NCI-H2171 treated with DMSO at 0.1 percent for 48 hours (cell line): ENCODE results near the gene SPRY4.
"Not testable (repeated sequence)": the region's sequence is repeated elsewhere in the genome, so short reads cannot be mapped to it uniquely, and the experiment has no call there.

Experiments
- DNase-seq: peaks from one replicate; lab custom pipeline; 2025; lab: John Stamatoyannopoulos, UW

Gene SPRY4, protein sequence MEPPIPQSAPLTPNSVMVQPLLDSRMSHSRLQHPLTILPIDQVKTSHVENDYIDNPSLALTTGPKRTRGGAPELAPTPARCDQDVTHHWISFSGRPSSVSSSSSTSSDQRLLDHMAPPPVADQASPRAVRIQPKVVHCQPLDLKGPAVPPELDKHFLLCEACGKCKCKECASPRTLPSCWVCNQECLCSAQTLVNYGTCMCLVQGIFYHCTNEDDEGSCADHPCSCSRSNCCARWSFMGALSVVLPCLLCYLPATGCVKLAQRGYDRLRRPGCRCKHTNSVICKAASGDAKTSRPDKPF

DNA sequence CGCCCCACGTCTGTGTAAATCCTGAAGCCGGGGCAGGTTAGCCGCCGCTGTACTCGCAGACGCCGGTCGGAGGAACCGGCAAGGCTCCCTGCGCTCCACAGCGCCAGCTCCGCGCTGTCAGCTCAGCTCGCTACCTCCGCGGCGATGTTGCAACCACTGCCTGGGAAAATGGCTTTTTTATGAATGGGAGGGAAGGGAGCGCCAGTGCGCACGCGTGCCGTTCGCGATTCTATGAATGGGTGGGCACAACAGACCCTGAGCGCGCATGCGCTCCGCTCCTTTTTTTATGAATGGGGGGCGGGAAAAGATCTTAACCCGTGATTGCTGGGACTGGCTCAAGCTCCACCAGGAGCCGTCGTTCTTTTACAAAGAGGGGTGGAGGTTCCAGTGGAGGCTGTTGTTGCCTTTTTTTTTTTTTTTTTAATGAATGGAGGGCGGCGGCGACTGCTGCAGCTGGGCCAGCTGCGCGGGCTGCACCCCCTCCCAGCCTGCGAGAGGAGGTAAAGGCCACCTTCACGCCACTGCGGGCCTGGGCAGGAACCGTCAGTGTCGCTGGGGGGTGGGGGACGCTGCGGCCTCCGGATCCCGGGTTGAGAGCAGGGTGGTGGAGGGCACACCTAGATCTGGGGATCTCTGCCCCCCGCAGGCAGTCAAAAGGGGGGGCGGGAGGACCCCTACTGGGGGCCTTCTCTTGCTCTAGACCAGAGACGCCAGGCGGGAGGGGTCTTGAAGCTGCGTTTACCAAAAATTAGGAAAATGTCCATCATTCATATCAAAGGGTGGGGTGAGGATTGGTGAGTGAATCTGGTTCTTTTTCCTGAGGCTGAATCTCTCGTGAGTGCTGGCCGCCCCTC, at the start of gene SPRY4:
Gene SPRY4, minus strand, starts transcription at position 151 of the 854 bp plus-strand sequence. CDS start 9,913 bp downstream, outside the sequence.
- DNase-seq = peak; percentile 93

GRCh38 chr5:142368529-142368928, 43.7 kb upstream of the SPRY4 start:
- no peak for DNase-seq

DNA sequence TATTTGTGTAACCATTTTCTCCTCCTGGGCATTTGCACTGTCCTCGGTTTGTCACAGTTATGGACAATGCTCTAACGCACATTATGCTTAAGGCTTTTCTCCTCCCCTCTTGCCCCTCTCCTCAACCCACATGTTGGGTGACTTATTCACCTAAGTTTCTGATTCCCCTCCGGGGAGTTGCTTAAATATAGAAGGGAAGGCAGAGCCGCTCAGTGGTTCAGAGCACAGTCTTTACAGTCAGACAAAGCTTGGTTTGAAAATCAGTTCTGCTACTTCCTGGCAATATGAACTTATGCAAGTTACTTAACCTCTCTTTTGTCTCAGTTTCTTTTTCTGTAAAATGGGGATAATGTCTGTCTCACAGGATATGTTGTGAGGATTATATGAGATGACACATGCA, 41.2 kb upstream of the SPRY4 start:
- DNase-seq = no peak

- DNase-seq = peak; percentile 51
Measured at GRCh38 chr5:142364251-142365145, 39.7 kb upstream of the SPRY4 start.

DNA sequence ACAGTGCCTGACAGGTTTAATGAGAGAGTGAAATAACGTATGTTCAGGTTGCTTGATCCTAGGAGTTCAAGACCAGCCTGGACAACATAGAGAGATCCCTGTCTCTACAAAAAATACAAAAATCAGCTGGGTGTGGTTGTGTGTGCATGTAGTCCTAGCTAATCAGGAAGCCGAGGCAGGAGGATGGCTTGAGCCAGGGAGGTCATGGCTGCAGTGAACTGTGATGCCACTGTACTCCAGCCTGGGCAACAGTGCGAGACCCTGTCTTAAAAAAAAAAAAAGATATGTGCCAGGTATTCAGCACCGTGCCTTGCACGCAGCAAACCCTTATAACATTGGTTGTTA, 38.8 kb upstream of the SPRY4 start:
- no peak for DNase-seq

DNA sequence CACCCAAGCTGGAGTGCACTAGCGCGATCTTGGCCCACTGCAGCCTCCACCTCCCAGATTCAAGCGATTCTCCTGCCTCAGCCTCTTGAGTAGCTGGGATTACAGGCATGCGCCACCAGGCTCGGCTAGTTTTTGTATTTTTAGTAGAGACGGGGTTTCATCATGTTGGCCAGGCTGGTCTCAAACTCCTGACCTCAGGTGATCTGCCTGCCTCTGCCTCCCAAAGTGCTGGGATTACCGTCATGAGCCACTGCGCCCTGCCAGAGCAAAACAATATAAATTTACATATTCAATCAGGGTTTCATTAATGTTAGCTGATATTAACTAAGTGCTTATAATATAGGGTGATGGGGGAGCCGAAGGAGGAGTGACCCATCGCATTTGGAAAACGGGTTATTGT, 37.4 kb upstream of the SPRY4 start:
- DNase-seq = not testable (repeated sequence)

DNA sequence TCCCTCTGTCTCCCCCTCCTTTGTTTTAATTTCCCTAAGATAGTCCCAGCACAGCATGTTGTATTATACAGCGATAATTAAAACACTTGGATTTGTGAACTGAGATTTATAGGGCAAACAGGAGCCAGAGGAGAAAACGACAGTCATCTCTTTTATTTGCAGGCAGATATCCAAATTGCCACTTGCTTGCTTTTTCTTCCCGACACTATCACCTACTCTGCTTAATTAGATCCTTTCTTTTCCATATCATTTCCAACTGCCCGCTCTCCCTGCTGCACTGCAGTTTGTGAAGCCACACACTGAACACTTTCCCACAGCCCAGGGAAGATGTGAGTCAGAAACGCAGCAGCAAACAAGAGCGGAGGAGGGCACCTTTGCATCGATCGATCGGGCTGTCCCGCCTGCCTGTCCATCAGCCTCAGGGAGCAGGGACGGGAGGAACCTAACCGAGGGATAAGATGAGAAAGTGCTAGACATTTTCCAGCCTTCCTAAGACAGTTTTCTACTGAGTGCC, 35.8 kb upstream of the SPRY4 start:
- no peak for DNase-seq

GRCh38 chr5:142360051-142360498, 35.3 kb upstream of the SPRY4 start:
- DNase-seq = no peak

DNA sequence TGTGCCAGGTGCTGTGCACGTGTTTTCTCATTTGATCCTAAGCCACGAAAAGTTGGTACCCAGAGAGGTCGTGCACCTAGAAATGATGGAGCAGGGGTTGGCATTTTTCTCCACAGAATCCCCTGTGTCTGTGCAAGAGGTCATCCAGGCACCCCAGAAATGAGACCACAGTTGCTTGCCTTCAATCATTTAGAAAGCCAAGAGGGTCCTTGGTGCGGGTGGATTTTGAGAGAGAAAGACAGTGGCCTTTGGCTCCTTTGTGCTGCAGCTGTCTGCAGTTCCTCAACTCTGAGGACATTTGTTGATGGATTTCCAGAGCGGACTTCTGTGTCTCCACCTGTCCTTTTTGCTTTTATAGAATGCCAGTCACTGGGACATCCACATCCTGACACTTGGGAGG, 33.8 kb upstream of the SPRY4 start:
- DNase-seq = no peak

GRCh38 chr5:142358121-142358520, 33.3 kb upstream of the SPRY4 start:
- DNase-seq = no peak

DNA sequence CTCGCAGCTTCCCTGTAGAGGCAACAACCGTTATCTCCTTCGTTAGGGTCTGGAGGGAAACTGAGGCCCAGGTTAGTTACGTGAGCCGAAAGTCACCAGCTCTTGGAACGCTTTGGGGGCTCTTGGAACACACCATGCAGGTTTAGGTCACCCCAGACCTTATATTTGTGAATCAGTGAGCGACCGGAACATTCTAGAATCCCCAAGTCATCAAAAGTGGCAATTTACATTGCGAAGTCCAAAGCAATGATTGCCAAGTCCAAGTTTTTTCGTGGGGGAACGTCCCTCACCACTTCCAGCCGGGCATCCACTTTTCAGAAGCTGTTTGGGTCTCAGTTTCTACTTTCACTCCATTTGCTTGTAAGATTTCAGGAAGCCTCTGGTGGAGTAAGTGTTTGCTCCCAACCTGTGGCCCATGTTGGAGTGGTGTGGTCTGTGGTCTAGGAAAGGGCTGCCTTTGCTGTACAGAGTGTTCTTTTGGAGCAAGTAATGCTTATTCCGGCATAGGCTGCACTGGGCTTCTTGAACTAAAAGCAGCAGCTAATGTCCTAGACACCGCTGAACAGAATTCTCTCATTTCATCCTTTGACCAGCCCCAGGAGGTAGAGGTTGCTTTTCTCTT, 32.8 kb upstream of the SPRY4 start:
- no peak for DNase-seq

DNA sequence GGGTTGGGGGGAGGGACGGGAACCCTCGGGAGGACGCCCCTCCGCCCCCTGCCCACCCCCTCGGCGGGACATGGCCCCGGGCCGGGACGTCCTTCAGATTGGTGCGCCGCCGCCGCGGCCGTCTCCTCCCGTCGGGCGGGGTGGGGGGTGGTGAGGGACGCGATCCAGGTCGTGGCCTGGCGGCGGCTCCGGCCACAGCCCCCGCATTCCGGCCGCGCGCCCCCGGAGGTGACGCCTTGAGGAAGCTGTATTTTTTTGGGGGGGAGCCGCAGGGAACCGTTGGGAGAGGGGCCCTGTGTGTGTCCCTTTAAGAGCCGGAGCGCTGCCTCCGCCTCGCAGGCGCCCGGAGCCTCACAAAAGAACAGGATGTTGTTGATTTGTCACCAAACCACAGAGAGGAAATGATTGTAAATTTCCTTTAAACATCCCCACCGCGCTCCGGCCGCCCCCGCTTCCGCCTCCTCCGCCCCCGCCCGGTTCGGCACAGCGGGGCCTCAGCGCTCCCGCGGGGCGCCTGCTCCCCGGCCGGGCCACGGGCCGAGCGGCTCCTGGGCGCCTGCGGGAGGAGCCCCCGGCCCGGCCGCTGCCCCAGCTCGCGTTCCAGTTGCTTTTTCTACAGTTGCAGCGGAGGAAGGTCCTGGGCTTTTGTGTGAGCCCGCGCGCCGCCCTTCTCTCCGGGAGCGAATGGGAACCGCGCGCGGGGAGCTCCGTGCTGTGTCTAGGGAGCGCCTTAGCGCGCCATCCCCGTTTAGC, 32.1 kb upstream of the SPRY4 start:
- peak; percentile 37 for DNase-seq

- peak; percentile 6 for DNase-seq
Measured at GRCh38 chr5:142356349-142356715, 31.5 kb upstream of the SPRY4 start.

DNA sequence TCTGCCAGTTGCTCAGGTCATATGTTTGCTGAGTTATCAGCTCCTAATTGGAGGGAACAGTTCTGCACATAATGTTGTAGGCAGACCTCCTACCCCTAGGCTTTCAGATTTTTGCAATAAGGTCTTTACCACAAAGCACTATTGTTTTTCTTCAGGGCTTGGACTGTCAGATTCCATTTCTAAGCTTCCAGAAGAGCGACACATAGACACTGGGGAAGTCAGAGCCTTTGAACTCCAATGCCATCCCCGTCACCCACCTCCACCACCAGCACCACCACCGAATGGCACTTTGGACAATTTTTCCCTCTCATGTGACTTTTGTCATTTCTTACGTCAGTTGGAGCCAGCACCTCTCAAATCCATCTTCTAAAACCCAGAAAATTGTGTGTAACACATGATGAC, 28.3 kb upstream of the SPRY4 start:
- no peak for DNase-seq

GRCh38 chr5:142350021-142350420, 25.2 kb upstream of the SPRY4 start:
- DNase-seq = no peak

DNA sequence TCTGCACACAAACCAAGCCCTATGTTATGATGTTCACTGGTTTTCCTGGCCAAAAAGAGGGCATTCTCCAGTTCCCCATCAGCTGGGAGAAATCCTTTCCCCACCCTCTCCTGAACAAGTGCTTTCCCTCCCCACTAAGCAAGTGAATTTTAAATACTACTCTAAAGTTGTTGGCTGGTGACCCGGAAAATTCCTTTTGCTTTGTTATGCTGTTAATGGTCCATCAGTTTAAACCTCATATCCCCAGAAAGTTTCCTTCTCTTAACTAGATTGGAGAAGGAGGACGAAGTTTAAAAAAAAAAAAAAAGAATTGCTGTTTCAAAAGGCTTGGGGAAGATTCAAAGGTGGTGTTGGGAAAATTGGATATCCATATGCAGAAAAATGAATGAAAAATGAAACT, 21.9 kb upstream of the SPRY4 start:
- no peak for DNase-seq

DNA sequence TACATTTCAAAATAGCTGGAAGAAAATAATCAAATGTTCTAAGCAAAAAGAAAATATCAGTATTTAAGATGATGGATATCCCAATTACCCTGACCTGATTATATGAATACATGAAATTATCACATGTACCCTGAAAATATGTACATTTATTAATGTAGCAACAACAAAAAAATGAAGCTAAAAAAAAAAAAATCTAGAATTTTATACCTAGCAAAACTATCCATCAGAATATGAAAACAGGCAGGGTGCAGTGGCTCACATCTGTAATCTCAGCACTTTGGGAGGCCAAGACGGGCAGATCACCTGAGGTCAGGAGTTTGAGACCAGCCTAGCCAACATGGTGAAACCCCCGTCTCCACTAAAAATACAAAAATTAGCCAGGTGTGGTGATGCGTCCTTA, 20.1 kb upstream of the SPRY4 start:
- DNase-seq = not testable (repeated sequence)

GRCh38 chr5:142343531-142343930, 18.7 kb upstream of the SPRY4 start:
- DNase-seq = no peak

- no peak for DNase-seq
Measured at GRCh38 chr5:142342128-142342981, 17.5 kb upstream of the SPRY4 start.

- DNase-seq = no peak
Measured at GRCh38 chr5:142339781-142340180, 15.0 kb upstream of the SPRY4 start.
